ENCODE results near the gene SPIRE1.
A peak's percentile ranks its signal among the peaks of the same experiment; 100 is the strongest.
"Not testable (repeated sequence)": the region's sequence is repeated elsewhere in the genome, so short reads cannot be mapped to it uniquely, and the experiment has no call there.

The SPIRE1 gene

DNA sequence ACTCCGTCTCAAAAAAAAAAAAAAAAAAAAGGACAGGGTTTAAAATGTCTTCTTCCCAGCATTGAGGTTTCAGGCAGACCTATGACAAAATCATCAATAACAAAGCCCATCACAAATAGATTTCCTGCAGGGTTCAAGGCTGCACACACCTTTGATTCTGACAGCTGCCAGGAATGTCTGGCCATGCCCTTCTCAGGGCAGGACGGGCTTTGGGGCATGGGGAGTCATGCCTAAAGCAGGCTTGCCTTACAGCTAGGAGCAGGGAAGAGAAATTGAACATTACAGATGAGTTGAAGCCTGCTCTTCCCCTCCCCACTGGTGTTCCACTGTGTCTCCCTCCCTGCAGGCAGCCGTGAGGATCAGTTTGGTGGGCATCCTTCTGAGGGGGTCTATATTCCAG lies 246.5 kb downstream of the SPIRE1 start:
- DNase-seq (ENCODE audit: low spot score) = no peak

DNA sequence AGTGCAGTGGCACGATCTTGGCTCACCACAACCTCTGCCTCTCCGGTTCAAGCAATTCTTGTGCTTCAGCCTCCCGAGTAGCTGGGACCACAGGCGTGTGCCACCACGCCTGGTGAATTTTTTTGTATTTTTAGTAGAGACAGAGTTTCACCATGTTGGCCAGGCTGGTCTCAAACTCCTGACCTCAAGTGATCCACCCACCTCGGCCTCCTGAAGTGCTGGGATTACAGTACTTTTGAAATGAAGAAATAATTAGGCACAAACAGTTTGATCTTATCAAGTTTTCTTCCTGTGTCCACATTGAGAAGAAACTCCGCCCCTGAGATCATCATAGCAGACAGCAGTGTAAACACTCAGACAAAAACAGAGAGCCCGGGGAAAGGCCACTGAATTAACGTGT lies 247.2 kb downstream of the SPIRE1 start:
- DNase-seq (ENCODE audit: low spot score) = not testable (repeated sequence)

- no peak for DNase-seq (ENCODE audit: low spot score)
Measured at GRCh38 chr18:12410081-12410481, 247.8 kb downstream of the SPIRE1 start.

DNA sequence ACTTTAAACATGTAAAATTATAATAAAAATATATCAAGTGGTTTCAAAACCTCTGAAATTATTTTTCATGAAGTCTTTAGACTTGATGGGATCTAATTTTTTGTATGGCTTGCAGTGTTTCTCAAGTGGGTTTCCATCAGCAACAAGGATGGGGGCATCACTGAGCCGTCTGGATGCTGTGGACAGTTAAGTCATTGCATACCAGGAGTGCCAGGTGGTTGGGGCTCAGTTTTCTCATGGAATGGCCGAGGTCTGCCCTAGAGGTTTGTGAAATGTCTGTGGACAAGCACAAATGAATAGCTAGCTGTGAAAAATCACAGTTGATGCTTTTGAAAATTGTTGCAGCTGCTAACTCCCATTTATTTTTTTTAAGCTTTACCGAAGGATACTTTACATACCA lies 248.4 kb downstream of the SPIRE1 start:
- DNase-seq (ENCODE audit: low spot score) = no peak

DNA sequence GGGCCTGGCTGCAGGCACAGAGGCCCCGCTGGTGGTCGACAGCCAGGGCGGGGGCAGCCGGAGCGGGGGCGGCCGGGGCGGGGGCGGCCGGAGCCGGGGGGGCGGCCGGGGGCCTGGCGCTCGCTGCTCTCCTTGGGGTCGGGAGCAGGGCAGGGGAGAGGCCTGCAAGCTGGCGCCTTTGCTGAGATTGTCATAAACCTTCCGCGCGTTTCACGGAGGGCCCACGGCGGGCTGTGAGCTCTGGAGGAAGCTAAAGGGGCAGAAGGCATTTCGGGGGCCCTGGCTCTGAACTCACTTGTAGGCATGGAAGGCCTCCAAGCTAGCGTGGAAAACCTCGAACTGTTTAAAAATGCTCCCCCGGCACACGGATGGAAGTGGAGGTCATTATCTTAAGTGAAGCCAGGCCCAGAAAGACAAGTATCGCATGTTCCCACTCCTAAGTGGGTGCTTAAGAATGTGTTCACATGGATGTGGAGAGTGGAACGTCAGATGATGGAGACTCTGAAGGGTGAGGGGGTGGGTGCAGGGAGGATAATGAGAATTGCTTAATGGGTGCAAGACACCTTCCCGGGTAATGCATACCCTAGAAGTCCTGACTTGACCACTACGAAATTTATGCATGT lies 249.5 kb downstream of the SPIRE1 start:
- DNase-seq (ENCODE audit: low spot score) = no peak

DNA sequence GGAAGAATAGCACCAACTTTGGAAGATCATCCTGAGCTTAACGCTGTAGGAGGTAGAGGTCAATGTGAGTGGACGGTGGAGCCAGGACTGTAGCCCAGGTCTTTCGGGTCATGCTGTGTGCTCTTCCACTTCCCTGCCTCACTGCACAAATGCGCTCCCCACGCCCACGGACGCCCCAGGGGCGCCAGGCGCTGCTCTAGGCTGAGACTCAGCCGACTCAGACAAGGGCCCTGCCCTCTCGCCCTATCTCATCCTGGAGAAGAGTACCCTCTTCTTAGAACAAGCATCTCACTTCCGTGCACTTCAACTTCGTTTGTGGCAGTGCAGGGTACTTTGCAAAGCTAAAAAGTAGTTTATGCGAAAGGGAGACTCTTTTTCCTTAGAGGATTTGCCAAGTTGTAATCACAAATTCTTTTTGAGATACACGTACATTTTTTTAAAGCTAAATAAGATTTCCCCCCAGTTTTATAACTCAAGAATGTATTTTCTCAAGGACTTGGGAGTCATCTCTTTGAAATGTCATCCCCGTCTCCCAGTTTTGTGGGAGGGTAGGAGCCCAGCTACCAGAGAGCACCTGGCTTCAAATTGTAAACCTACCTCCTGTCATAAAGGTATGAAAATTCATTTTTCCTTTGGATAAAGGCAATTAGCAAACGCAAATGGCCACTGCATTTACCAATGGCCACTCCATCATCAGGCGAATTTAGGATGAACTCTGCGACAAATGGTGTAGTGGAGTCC lies 251.4 kb downstream of the SPIRE1 start:
- no peak for DNase-seq (ENCODE audit: low spot score)

DNA sequence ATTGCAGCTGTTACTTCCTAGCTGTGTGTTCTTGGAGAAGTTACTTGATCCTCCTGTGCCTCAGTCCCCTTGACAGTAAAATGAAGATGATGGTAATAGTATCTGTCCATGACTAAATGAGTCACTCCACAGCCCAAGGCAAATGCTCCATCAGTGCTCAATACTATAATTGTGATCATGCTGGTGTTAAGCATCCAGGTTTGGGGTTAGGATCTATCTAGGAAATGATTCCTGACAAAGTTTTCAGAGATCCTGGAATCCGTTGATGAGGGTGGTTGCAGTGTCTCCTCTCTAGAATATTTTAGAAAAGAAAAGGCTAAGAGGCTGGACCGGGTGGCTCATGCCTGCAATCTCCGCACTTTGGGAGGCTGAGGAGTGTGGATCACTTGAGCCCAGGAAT lies 252.8 kb downstream of the SPIRE1 start:
- no peak for DNase-seq (ENCODE audit: low spot score)

- DNase-seq (ENCODE audit: low spot score) = peak; percentile 66
Measured at GRCh38 chr18:12403601-12404506, 254.1 kb downstream of the SPIRE1 start.

GRCh38 chr18:12401881-12402280 lies 256.0 kb downstream of the SPIRE1 start:
- no peak for DNase-seq (ENCODE audit: low spot score)

- DNase-seq (ENCODE audit: low spot score) = no peak
Measured at GRCh38 chr18:12399231-12399630, 258.7 kb downstream of the SPIRE1 start.

- DNase-seq (ENCODE audit: low spot score) = no peak
Measured at GRCh38 chr18:12398625-12399024, 259.3 kb downstream of the SPIRE1 start.

DNA sequence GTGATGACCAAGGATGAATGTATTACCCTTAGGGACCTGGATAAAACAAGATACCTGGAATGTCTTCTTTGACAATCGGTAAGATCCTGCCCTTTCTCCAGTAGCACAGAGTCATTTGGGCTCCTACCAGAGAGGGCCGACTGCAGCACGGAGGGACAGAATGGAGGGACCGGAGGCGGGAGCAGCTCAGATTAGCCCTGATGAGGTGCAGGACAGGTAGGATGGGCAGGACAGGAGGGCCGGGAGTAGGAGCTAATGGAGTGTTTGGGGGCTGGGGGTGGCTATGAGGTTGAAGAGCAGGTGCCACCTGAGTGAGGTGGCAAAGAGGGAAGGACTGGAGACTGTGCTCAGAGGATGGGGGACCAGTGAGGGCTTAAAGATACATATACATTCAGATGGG lies 260.1 kb downstream of the SPIRE1 start:
- DNase-seq (ENCODE audit: low spot score) = no peak

- DNase-seq (ENCODE audit: low spot score) = no peak
Measured at GRCh38 chr18:12397254-12397653, 260.7 kb downstream of the SPIRE1 start.

Data from hematopoietic multipotent progenitor cell treated with erythropoietin and hydrocortisone succinate and interleukin-3 and kit ligand, for 17 days (in vitro differentiated cells).